D341Med (cell line): ENCODE results near the gene TP53BP2.
"Not testable (repeated sequence)": the region's sequence is repeated elsewhere in the genome, so short reads cannot be mapped to it uniquely, and the experiment has no call there.

Experiments used
- DNase-seq: peaks from one replicate; pipeline ENCODE4 v3.0.0; 2012; ENCODE audit warnings: low spot score

The TP53BP2 gene

GRCh38 chr1:223852337-223852736, 6.6 kb upstream of the TP53BP2 start:
- DNase-seq, result no peak

GRCh38 chr1:223849352-223850254, 3.9 kb upstream of the TP53BP2 start:
- DNase-seq, result no peak

- DNase-seq, result no peak
These were observed 2.8 kb upstream of the TP53BP2 start for GRCh38 chr1:223848536-223848935.

GRCh38 chr1:223847781-223848345, 2.1 kb upstream of the TP53BP2 start:
- no peak for DNase-seq

GRCh38 chr1:223845037-223845809, 524 bp downstream of the TP53BP2 start:
- peak; percentile 78 for DNase-seq

GRCh38 chr1:223844787-223845036, 1.0 kb downstream of the TP53BP2 start:
- DNase-seq, result no peak

- no peak for DNase-seq
These were observed 1.6 kb downstream of the TP53BP2 start for GRCh38 chr1:223843934-223844786.

- DNase-seq, result no peak
These were observed 3.0 kb downstream of the TP53BP2 start for GRCh38 chr1:223842784-223843183.

- DNase-seq, result not testable (repeated sequence)
These were observed 3.6 kb downstream of the TP53BP2 start for GRCh38 chr1:223841977-223842623.

GRCh38 chr1:223840254-223840653, 5.5 kb downstream of the TP53BP2 start:
- no peak for DNase-seq

- DNase-seq, result no peak
These were observed 7.5 kb downstream of the TP53BP2 start for GRCh38 chr1:223838125-223838854.

GRCh38 chr1:223837687-223838086, 8.1 kb downstream of the TP53BP2 start:
- no peak for DNase-seq

- no peak for DNase-seq
These were observed 8.5 kb downstream of the TP53BP2 start for GRCh38 chr1:223837206-223837605.

- DNase-seq, result no peak
These were observed 9.2 kb downstream of the TP53BP2 start for GRCh38 chr1:223836586-223836985.

GRCh38 chr1:223835754-223836153, 10.0 kb downstream of the TP53BP2 start:
- no peak for DNase-seq

GRCh38 chr1:223834660-223835263, 11.0 kb downstream of the TP53BP2 start:
- DNase-seq, result no peak

GRCh38 chr1:223833948-223834347, 11.8 kb downstream of the TP53BP2 start:
- no peak for DNase-seq

GRCh38 chr1:223832637-223832943, 13.2 kb downstream of the TP53BP2 start:
- no peak for DNase-seq

- DNase-seq, result no peak
These were observed 13.8 kb downstream of the TP53BP2 start for GRCh38 chr1:223831755-223832636.

GRCh38 chr1:223829678-223830077, 16.1 kb downstream of the TP53BP2 start:
- no peak for DNase-seq
